ENCODE measurements around the gene CETP. TPM values are rescaled to one million over a fixed set of nuclear protein-coding genes. Genes with fewer than 3 reads are reported as not detected.
"Not testable (repeated sequence)": the region's sequence is repeated elsewhere in the genome, so short reads cannot be mapped to it uniquely, and the experiment has no call there.

CETP gene
- total RNA-seq, 1 donor = not detected

DNA sequence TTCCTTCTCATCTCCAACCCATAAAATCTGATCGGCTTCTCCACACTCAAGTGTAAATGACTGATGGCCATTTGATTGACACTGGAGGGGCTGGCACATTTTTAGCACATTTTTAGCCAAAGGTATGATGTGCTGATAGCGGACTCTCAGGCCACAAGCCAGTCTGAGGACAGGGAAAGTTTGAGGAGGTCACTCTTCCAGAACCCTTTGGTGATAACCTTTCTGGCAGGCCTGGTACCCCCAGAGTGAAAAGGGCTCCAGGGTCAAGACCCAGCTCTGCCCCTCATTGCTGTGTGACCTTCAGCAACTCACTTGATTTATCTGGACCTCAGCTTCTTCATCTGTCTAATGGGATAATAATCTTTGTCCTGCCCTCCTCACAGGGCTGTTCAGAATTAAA, 25.9 kb downstream of the CETP start:
- TF ChIP-seq, protein P1, sequence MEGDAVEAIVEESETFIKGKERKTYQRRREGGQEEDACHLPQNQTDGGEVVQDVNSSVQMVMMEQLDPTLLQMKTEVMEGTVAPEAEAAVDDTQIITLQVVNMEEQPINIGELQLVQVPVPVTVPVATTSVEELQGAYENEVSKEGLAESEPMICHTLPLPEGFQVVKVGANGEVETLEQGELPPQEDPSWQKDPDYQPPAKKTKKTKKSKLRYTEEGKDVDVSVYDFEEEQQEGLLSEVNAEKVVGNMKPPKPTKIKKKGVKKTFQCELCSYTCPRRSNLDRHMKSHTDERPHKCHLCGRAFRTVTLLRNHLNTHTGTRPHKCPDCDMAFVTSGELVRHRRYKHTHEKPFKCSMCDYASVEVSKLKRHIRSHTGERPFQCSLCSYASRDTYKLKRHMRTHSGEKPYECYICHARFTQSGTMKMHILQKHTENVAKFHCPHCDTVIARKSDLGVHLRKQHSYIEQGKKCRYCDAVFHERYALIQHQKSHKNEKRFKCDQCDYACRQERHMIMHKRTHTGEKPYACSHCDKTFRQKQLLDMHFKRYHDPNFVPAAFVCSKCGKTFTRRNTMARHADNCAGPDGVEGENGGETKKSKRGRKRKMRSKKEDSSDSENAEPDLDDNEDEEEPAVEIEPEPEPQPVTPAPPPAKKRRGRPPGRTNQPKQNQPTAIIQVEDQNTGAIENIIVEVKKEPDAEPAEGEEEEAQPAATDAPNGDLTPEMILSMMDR (IDR thresholded peaks at IDR 0.05; ENCODE audit: insufficient read depth, low read depth, low read length) = no peak
- DNase-seq (ENCODE audit: low read depth) = no peak
- H3K4me3 ChIP-seq (ENCODE audit: low read depth, low read length) = no peak overlapping the region

DNA sequence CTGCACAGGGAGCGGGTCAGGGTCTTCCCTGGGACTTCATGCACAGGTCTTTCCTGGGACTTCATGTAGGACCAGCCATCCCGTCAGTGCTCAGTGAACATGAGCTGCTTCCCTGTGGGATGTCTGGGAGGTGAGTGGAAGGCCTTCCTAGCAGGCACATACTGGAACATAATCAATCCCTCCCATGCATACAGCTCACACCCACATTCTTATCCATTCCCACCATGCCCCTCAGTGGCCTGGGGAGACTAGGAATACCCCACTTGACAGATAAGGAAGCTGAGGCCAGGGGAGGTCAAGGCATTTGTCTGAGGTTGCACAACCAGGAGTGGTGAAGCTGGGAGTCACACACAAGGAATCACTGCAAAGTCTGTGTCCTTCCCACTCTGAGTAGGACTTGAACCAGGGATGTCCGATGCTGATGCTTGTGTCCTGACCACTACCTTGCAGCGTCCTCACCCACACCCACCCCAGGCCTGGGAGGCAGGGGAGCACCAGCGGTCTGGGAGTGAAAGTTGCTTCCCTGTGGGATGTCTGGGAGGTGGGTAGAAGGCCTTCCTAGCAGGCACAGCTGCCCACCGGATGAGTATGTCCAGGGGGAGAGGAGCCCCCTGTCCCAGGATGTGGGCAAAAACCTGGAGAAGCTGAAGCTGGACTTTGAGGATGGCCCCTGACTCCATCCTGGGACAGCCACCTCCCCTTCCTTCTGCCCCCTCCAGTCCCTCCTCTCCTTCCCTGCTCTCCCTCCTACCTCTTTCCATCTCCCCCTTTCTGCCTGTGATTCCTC, 26.6 kb downstream of the CETP start:
- peak; percentile 58 for DNase-seq (ENCODE audit: low read depth)
- H3K4me3 ChIP-seq (ENCODE audit: low read depth, low read length) = peak overlapping the region; percentile 83
- TF ChIP-seq, protein P1 (IDR thresholded peaks at IDR 0.05; ENCODE audit: insufficient read depth, low read depth, low read length) = no peak

DNA sequence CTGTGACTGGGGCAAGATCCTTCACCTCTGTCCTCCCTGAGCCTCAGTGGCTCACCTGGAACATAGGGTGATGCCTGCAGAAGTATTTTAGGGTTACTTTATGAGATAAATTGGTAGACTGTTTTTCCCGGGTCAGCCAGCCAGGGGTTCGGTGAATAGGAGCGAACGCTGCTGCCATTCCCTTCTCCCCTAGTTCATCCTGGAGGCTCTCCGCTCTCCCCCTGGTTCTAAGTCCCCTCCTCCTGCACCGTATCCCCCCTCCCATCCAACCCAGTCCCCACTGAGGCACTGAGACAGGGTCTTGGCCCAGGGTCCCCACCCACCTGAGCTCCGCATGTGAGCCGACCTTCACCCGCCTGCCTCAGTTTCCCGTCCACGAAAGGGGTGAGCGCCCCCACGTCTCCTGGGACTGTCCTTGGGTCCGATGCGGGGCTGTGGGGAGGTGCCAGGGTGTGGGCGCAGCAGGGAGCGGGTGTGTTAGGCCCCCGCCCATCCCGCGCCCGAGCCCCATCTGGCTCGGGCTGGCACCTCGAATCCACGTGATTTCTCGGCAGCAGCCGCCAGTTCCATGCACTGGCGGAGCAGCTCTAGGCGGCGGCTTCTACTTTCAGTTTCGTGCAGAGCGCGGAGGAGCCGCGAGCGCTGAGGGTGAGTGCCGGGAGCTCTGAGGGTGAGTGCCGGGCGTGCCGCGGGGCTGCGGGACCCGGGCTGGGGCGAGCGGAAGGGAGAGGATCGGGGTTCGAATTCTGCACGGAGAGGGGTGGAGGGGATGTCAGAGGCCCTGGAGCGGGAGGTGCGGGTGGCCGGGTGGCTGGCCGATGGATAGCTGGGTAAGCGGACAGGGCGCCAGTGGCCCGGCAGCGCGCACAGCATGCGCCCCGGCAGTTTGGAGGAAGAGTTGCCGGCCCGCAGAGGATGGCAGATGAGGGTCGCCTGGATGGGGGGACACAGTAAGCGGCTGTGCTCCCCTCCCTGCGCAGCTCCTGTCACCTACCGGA, 27.5 kb downstream of the CETP start, which contains the start of gene NLRC5:
TSS of gene NLRC5 (plus strand) at position 610 of the 998 bp plus-strand sequence. CDS start 31,156 bp downstream, outside the sequence.
- H3K4me3 ChIP-seq (ENCODE audit: low read depth, low read length) = peak within 1 kb of the TSS; percentile 83
- DNase-seq (ENCODE audit: low read depth) = peak; percentile 90
- TF ChIP-seq, protein P1 (IDR thresholded peaks at IDR 0.05; ENCODE audit: insufficient read depth, low read depth, low read length) = no peak

DNA sequence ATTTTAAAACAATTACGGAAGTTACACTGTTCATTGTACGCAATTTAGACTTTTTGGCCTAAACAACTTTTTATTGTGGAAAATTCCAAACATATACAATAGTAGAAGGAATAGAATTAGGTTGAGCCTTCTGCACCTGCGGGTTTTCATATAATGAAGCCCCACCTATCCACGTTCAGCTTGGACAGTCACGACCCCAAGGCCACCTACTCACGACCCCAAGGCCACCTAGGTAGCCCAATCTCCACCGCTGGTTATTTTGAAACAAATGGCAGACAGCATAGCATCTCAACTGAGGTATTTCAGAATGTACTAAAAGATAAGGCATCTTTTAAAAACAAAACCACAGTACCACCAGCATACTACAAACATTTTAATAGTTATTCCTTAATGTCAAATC, 28.2 kb downstream of the CETP start:
- H3K4me3 ChIP-seq (ENCODE audit: low read depth, low read length) = peak overlapping the region; percentile 83
- TF ChIP-seq, protein P1 (IDR thresholded peaks at IDR 0.05; ENCODE audit: insufficient read depth, low read depth, low read length) = no peak
- no peak for DNase-seq (ENCODE audit: low read depth)

DNA sequence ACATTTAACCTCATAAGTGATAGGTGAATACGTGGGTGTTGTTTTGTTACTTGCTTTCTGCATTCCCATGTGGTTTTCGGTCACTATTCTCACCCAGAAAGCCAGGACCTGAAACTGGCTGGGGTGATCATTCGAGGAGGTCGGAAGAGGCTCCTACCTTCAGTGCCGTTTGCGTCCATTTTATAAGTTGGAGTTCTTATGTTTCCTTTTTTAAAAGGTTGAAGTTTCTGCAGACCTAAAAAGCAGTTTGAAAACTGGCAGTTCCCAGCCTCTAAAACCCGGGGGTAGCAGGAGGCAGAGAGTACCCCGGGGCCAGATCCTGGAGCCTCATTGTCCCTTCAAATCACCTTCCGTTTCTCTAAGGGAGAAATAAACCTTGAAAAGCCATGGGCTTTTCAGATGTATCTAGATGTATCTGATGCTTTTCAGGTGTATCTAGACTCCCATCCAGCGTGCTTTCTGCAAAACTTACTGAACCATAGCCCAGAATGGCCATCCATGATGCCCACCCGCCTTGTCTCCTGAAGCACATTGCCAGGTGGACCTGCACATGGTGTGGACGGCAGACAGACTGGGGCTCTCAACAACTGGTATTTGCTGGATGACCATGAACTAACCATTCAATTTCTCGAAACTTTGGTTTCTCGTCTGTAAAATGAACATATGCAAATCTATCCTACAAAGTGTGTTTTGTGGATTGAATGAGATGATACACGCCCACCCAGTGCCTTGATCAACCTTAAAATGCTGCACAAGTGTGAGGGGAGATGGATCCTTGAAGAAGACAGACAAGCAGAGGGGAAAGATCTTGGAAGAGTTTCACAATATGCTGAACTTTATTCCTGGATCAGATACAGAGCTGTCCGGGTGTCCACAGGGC, 28.9 kb downstream of the CETP start:
- no peak for DNase-seq (ENCODE audit: low read depth)
- TF ChIP-seq, protein P1 (IDR thresholded peaks at IDR 0.05; ENCODE audit: insufficient read depth, low read depth, low read length) = no peak
- peak overlapping the region; percentile 83 for H3K4me3 ChIP-seq (ENCODE audit: low read depth, low read length)

DNA sequence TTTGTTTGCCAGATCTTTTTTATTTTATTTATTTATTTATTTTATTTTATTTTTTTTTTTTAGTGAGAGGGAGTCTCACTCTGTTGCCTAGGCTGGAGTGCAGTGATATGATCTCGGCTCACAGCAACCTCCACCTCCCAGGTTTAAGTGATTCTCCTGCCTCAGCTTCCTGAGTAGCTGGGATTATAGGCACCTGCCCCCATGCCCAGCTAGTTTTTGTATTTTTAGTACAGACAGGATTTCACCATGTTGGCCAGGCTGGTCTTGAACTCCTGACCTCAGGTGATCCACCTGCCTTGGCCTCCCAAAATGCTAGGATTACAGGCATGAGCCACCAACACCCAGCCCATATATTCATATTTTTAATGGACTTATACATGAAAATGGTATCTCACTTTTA, 30.7 kb downstream of the CETP start:
- not testable (repeated sequence) for DNase-seq (ENCODE audit: low read depth); H3K4me3 ChIP-seq (ENCODE audit: low read depth, low read length)

All from fibroblast of villous mesenchyme (primary cell).